Measurements from ENCODE around the gene ZNF423. TPM values are rescaled to one million over a fixed set of nuclear protein-coding genes. Genes with fewer than 3 reads are reported as not detected.

ZNF423 gene
- total RNA-seq, 1 donor from 2014 or later: not detected

GRCh38 chr16:49827805-49828438 is 28.0 kb downstream of the ZNF423 start:
- POLR2A ChIA-PET: no interaction called here
- Mint-ChIP-seq H3K27me3 (peaks cover 5% of the 10 kb centered on the region), H3K9me3 (no peaks in the 10 kb centered on the region), H3K36me3 (ENCODE audit: low read depth) (no peaks in the 10 kb centered on the region), H3K4me1 (no peaks in the 10 kb centered on the region), H3K27ac (no peak overlapping the region), H3K4me3 (no peak overlapping the region)
- ATAC-seq (ENCODE audit: low read depth) (no peak), DNase-seq (no peak)
- CTCF ChIA-PET: interaction anchor here (0.5 kb wide), 1 partner anchor 489 kb away, joined by 3 read pairs; no protein-coding TSS in a partner anchor
- TF ChIP-seq, protein P1, sequence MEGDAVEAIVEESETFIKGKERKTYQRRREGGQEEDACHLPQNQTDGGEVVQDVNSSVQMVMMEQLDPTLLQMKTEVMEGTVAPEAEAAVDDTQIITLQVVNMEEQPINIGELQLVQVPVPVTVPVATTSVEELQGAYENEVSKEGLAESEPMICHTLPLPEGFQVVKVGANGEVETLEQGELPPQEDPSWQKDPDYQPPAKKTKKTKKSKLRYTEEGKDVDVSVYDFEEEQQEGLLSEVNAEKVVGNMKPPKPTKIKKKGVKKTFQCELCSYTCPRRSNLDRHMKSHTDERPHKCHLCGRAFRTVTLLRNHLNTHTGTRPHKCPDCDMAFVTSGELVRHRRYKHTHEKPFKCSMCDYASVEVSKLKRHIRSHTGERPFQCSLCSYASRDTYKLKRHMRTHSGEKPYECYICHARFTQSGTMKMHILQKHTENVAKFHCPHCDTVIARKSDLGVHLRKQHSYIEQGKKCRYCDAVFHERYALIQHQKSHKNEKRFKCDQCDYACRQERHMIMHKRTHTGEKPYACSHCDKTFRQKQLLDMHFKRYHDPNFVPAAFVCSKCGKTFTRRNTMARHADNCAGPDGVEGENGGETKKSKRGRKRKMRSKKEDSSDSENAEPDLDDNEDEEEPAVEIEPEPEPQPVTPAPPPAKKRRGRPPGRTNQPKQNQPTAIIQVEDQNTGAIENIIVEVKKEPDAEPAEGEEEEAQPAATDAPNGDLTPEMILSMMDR (IDR thresholded peaks at IDR 0.05): no peak
- intact Hi-C loops (cut with micrococcal nuclease): no loop called here

DNA sequence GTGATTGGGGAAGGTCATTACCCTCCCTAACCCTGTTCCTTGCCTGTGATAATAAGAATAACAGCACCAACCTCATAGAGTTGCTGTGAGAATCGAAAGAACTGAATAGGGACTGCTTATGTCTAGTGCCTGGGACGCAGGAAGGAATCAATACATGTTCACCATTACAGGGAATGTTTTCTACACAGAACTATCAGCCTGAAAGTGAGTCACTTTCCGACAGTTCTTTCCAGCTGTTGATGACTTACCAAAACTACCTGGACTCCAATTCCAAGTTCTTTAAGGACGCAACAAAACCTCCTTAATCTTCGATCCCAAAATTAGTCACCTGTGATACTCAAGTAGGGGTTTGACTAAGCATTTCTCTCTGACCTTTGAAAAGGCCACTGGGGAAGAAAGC is 29.4 kb downstream of the ZNF423 start:
- no peaks in the 10 kb centered on the region for H3K4me1 Mint-ChIP-seq
- POLR2A ChIA-PET: no interaction called here
- ATAC-seq (ENCODE audit: low read depth): no peak

GRCh38 chr16:49825041-49825440 is 30.9 kb downstream of the ZNF423 start:
- peaks cover 2% of the 10 kb centered on the region for H3K27me3 Mint-ChIP-seq
- intact Hi-C loops (cut with micrococcal nuclease): no loop called here
- CTCF ChIA-PET: no interaction called here
- DNase-seq (no peak), ATAC-seq (ENCODE audit: low read depth) (no peak)
- H3K4me3 Mint-ChIP-seq: no peak overlapping the region
- no peaks in the 10 kb centered on the region for H3K4me1 Mint-ChIP-seq
- H3K27ac Mint-ChIP-seq: no peak overlapping the region
- no peaks in the 10 kb centered on the region for H3K36me3 Mint-ChIP-seq (ENCODE audit: low read depth)
- TF ChIP-seq, protein P1 (IDR thresholded peaks at IDR 0.05): no peak
- POLR2A ChIA-PET: no interaction called here
- no peaks in the 10 kb centered on the region for H3K9me3 Mint-ChIP-seq

More for the DNA sequence above, 29.4 kb downstream of the ZNF423 start:
- H3K9me3 Mint-ChIP-seq: no peaks in the 10 kb centered on the region
- intact Hi-C loops (cut with micrococcal nuclease): no loop called here
- CTCF ChIA-PET: no interaction called here
- H3K36me3 Mint-ChIP-seq (ENCODE audit: low read depth): no peaks in the 10 kb centered on the region
- peaks cover 5% of the 10 kb centered on the region for H3K27me3 Mint-ChIP-seq
- TF ChIP-seq, protein P1 (IDR thresholded peaks at IDR 0.05): no peak
- H3K27ac Mint-ChIP-seq: no peak overlapping the region
- H3K4me3 Mint-ChIP-seq: no peak overlapping the region
- DNase-seq: no peak

GRCh38 chr16:49824593-49824992 is 31.3 kb downstream of the ZNF423 start:
- POLR2A ChIA-PET: no interaction called here
- H3K4me3 Mint-ChIP-seq: no peak overlapping the region
- DNase-seq (no peak), ATAC-seq (ENCODE audit: low read depth) (no peak)
- TF ChIP-seq, protein P1 (IDR thresholded peaks at IDR 0.05): no peak
- intact Hi-C loops (cut with micrococcal nuclease): no loop called here
- CTCF ChIA-PET: no interaction called here
- H3K27ac Mint-ChIP-seq: no peak overlapping the region
- H3K36me3 Mint-ChIP-seq (ENCODE audit: low read depth): no peaks in the 10 kb centered on the region
- H3K9me3 Mint-ChIP-seq: no peaks in the 10 kb centered on the region
- H3K4me1 Mint-ChIP-seq: no peaks in the 10 kb centered on the region
- peaks cover 2% of the 10 kb centered on the region for H3K27me3 Mint-ChIP-seq

- no peak for ATAC-seq (ENCODE audit: low read depth)
- intact Hi-C loops (cut with micrococcal nuclease): no loop called here
- CTCF ChIA-PET: no interaction called here
- no peaks in the 10 kb centered on the region for H3K36me3 Mint-ChIP-seq (ENCODE audit: low read depth)
- POLR2A ChIA-PET: no interaction called here
- no peak overlapping the region for H3K27ac Mint-ChIP-seq
- no peaks in the 10 kb centered on the region for H3K4me1 Mint-ChIP-seq
- no peaks in the 10 kb centered on the region for H3K27me3 Mint-ChIP-seq
- TF ChIP-seq, protein P1 (IDR thresholded peaks at IDR 0.05): no peak
- no peak overlapping the region for H3K4me3 Mint-ChIP-seq
- no peak for DNase-seq
- H3K9me3 Mint-ChIP-seq: no peaks in the 10 kb centered on the region
Observed at GRCh38 chr16:49822649-49823370, 33.1 kb downstream of the ZNF423 start.

Measured in activated B cell treated with CpG ODN at 0.5 μM for 24 hours (primary cell).